MM.1S (cell line): ENCODE measurements around the gene DOCK10.

ENCODE experiments used
- DNase-seq: peaks from one replicate; pipeline ENCODE4 v3.0.0-alpha.2; 2015
- H2AFZ ChIP-seq: fragments of 300-600 bp; sonication (generic); 2 replicates; pipeline ENCODE4 v1.6.0; 2016; ENCODE audit warnings: antibody characterized with exemption, low read length
- H3F3A ChIP-seq: fragments of 300-600 bp; sonication (generic); 2 replicates; pipeline ENCODE4 v1.6.1; 2016; ENCODE audit warnings: mild to moderate bottlenecking, antibody characterized with exemption, low read length, moderate library complexity, mixed read lengths; ENCODE audit not compliant: insufficient read depth
- H3K27ac ChIP-seq: fragments of 300-600 bp; sonication (generic); 2 replicates; pipeline ENCODE4 v1.5.1; 2016; ENCODE audit warnings: mild to moderate bottlenecking, low read length
- H3K27me3 ChIP-seq: fragments of 300-600 bp; sonication (generic); replicated peaks from 2 replicates; pipeline ENCODE4 v1.6.0; 2016; ENCODE audit warnings: low read length; ENCODE audit not compliant: insufficient read depth
- H3K36me3 ChIP-seq: fragments of 300-600 bp; sonication (generic); replicated peaks from 2 replicates; pipeline ENCODE4 v1.6.1; 2016; ENCODE audit warnings: mild to moderate bottlenecking, low read length, mixed read lengths; ENCODE audit not compliant: insufficient read depth
- H3K4me1 ChIP-seq: fragments of 300-600 bp; sonication (generic); 2 replicates; pipeline ENCODE4 v1.6.1; 2016; ENCODE audit warnings: low read length, mixed read lengths
- H3K4me2 ChIP-seq: fragments of 300-600 bp; sonication (generic); 2 replicates; pipeline ENCODE4 v1.6.0; 2016; ENCODE audit warnings: low read depth, low read length
- H3K4me3 ChIP-seq: fragments of 300-600 bp; sonication (generic); 2 replicates; pipeline ENCODE4 v1.5.1; 2016; ENCODE audit warnings: low read length, mixed read lengths
- H3K79me2 ChIP-seq: fragments of 300-600 bp; sonication (generic); 2 replicates; pipeline ENCODE4 v1.6.1; 2016; ENCODE audit warnings: mixed run types, low read length, mixed read lengths
- H3K9ac ChIP-seq: fragments of 300-600 bp; sonication (generic); 2 replicates; pipeline ENCODE4 v1.6.1; 2016; ENCODE audit warnings: low read length, mixed read lengths
- H3K9me2 ChIP-seq: fragments of 300-600 bp; sonication (generic); replicated peaks from 2 replicates; pipeline ENCODE4 v1.6.1; 2016; ENCODE audit warnings: mild to moderate bottlenecking, low read length, mixed read lengths; ENCODE audit not compliant: insufficient read depth
- H3K9me3 ChIP-seq: fragments of 300-600 bp; sonication (generic); replicated peaks from 2 replicates; pipeline ENCODE4 v1.6.1; 2016; ENCODE audit warnings: mild to moderate bottlenecking, low read length, mixed read lengths; ENCODE audit not compliant: insufficient read depth
- H4K20me1 ChIP-seq: fragments of 300-600 bp; sonication (generic); 2 replicates; pipeline ENCODE4 v1.6.1; 2016; ENCODE audit warnings: mild to moderate bottlenecking, low read length, moderate library complexity, mixed read lengths; ENCODE audit not compliant: insufficient read depth
- EZH2 ChIP-seq: fragments of 300-600 bp; sonication (generic); optimal IDR thresholded peaks from 2 replicates; pipeline ENCODE3; 2017; ENCODE audit warnings: low read depth, mild to moderate bottlenecking, antibody characterized with exemption, low read length, mixed read lengths
- EZH2phosphoT487 ChIP-seq: fragments of 300-600 bp; sonication (generic); IDR thresholded peaks from 2 replicates; pipeline ENCODE4 v1.6.1; 2018; ENCODE audit warnings: antibody characterized with exemption, low read length
- TF ChIP-seq, protein P1 (sequence below): fragments of 300-600 bp; sonication (generic); IDR thresholded peaks from 2 replicates; pipeline ENCODE4 v1.5.1; 2016; ENCODE audit warnings: antibody characterized with exemption, low read length, mixed read lengths

DOCK10 gene

GRCh38 chr2:224780106-224780505, 262.2 kb downstream of the DOCK10 start:
- H3K27ac ChIP-seq = no peak overlapping the region
- H3K36me3 ChIP-seq = no peaks in the 10 kb centered on the region
- no peaks in the 10 kb centered on the region for H3F3A ChIP-seq
- no peak overlapping the region for H3K4me3 ChIP-seq
- no peak for TF ChIP-seq EZH2phosphoT487
- no peak for TF ChIP-seq EZH2
- TF ChIP-seq, protein P1, sequence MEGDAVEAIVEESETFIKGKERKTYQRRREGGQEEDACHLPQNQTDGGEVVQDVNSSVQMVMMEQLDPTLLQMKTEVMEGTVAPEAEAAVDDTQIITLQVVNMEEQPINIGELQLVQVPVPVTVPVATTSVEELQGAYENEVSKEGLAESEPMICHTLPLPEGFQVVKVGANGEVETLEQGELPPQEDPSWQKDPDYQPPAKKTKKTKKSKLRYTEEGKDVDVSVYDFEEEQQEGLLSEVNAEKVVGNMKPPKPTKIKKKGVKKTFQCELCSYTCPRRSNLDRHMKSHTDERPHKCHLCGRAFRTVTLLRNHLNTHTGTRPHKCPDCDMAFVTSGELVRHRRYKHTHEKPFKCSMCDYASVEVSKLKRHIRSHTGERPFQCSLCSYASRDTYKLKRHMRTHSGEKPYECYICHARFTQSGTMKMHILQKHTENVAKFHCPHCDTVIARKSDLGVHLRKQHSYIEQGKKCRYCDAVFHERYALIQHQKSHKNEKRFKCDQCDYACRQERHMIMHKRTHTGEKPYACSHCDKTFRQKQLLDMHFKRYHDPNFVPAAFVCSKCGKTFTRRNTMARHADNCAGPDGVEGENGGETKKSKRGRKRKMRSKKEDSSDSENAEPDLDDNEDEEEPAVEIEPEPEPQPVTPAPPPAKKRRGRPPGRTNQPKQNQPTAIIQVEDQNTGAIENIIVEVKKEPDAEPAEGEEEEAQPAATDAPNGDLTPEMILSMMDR = no peak
- no peaks in the 10 kb centered on the region for H3K27me3 ChIP-seq
- H3K9ac ChIP-seq = no peak overlapping the region
- no peaks in the 10 kb centered on the region for H3K4me1 ChIP-seq
- no peak overlapping the region for H2AFZ ChIP-seq
- no peaks in the 10 kb centered on the region for H4K20me1 ChIP-seq
- H3K79me2 ChIP-seq = no peaks in the 10 kb centered on the region
- H3K9me3 ChIP-seq = no peaks in the 10 kb centered on the region
- no peak overlapping the region for H3K4me2 ChIP-seq
- no peak for DNase-seq
- no peaks in the 10 kb centered on the region for H3K9me2 ChIP-seq

- H3K79me2 ChIP-seq = no peaks in the 10 kb centered on the region
- no peaks in the 10 kb centered on the region for H3F3A ChIP-seq
- no peak for TF ChIP-seq EZH2phosphoT487
- TF ChIP-seq, protein P1 = peak; percentile 80
- H3K27me3 ChIP-seq = no peaks in the 10 kb centered on the region
- H3K36me3 ChIP-seq = no peaks in the 10 kb centered on the region
- H3K9ac ChIP-seq = no peak overlapping the region
- peak; percentile 58 for DNase-seq
- H3K4me2 ChIP-seq = no peak overlapping the region
- H3K9me3 ChIP-seq = no peaks in the 10 kb centered on the region
- H4K20me1 ChIP-seq = no peaks in the 10 kb centered on the region
- H3K9me2 ChIP-seq = no peaks in the 10 kb centered on the region
- H3K4me3 ChIP-seq = no peak overlapping the region
- no peaks in the 10 kb centered on the region for H3K4me1 ChIP-seq
- H2AFZ ChIP-seq = no peak overlapping the region
- H3K27ac ChIP-seq = no peak overlapping the region
Measured at GRCh38 chr2:224778474-224778877, 263.8 kb downstream of the DOCK10 start.

DNA sequence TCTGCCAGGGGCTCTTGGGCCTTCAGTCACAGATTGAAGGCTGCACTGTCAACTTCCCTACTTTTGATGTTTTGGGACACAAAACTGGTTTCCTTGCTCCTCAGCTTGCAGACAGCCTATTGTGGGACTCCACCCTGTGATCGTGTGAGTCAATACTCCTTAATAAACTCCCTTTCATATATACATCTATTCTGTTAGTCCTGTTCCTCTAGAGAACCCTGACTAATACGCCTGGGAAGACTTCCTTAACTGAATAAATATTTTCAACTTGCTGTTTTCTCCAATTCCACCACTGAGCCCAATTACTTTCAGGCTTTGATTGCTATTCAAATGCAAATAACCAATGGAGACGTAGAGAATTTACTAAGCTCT, 264.7 kb downstream of the DOCK10 start:
- Histone ChIP-seq H3K36me3 (no peaks in the 10 kb centered on the region), H3K27me3 (no peaks in the 10 kb centered on the region), H3K4me3 (no peak overlapping the region), H4K20me1 (no peaks in the 10 kb centered on the region), H3K4me2 (no peak overlapping the region), H3K9me3 (no peaks in the 10 kb centered on the region), H3K9me2 (no peaks in the 10 kb centered on the region), H2AFZ (no peak overlapping the region), H3K27ac (no peak overlapping the region), H3F3A (no peaks in the 10 kb centered on the region), H3K9ac (no peak overlapping the region), H3K4me1 (no peaks in the 10 kb centered on the region), H3K79me2 (no peaks in the 10 kb centered on the region)
- no peak for TF ChIP-seq EZH2phosphoT487
- TF ChIP-seq, protein P1 = no peak
- no peak for TF ChIP-seq EZH2
- no peak for DNase-seq
